ENCODE results near the gene ARHGAP32.

Gene ARHGAP32

DNA sequence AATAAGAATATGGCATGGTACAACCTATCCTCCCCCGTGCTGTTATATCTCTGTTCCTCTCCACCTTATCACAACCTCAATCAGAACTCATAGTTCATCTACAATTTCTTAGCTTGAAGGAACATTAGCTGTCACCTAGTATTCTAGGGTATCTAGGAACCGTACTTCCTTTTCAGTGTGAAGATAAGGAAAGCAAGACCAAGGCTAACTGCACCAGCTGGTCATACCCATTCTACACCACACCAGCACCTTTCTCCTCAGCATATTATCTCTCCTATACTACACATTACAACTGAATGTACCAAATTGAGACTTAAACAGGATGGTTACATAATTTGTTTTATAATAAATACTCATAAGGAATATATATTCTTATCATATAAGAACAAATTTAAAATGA is 73.1 kb downstream of the ARHGAP32 start:
- 90 to 97% methylated on average over 2 of the region's 2 CpGs for WGBS, 2 experiments
- no peaks in the 10 kb centered on the region for H3K4me1 ChIP-seq (ENCODE audit: control insufficient read depth, insufficient read depth, low read length)

DNA sequence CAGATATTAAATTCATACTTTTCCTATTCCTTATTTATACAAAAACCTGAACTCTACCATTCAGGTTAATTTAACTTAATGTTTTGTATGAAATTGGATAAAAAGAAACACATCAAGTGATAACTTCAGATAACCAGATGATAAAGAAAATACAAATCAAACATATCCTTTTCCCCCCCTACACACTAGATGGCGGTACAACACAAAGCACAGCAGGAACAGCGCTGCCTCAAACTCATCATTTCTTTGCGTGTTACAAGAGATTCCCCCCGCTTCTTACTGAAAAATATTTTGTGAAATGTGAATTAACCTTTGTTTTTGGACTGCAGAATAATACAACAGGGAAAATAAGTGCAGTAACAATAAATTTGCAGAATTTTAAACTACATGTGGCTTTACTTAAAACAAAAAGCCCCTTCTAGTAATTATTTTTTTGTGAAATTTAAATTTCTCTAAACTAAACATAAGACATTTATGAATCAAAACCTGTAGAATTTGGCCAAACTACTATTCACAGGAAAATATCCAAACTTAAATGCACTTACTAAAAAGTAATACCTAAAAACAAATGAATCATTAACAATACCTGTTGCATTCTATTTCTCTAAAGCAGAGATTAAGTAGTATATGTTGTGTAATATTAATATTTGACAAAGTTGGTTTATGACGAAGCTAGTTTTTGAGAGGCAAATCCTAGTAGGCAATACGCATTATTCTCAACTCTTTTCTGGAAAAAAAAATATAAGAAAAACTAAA is 74.4 kb downstream of the ARHGAP32 start:
- Histone ChIP-seq H3K27me3 (ENCODE audit: control insufficient read depth, insufficient read depth, low read length, poor library complexity, severe bottlenecking) (no peaks in the 10 kb centered on the region), H3K4me1 (ENCODE audit: control insufficient read depth, insufficient read depth, low read length) (no peaks in the 10 kb centered on the region), H3K9me3 (ENCODE audit: control insufficient read depth, low read length) (no peaks in the 10 kb centered on the region), H3K36me3 (ENCODE audit: control insufficient read depth, insufficient read depth, low read length) (no peaks in the 10 kb centered on the region), H3K27ac (ENCODE audit: insufficient read depth, low read depth, low read length, poor library complexity, severe bottlenecking) (no peak overlapping the region), H3K4me3 (ENCODE audit: insufficient read depth, low read depth, low read length) (no peak overlapping the region)
- 8 to 19% methylated on average over 2 to 4 of the region's 6 CpGs for WGBS, 2 experiments

More for the DNA sequence above, 73.1 kb downstream of the ARHGAP32 start:
- no peaks in the 10 kb centered on the region for H3K36me3 ChIP-seq (ENCODE audit: control insufficient read depth, insufficient read depth, low read length)
- H3K4me3 ChIP-seq (ENCODE audit: insufficient read depth, low read depth, low read length), result no peak overlapping the region
- H3K27me3 ChIP-seq (ENCODE audit: control insufficient read depth, insufficient read depth, low read length, poor library complexity, severe bottlenecking), result no peaks in the 10 kb centered on the region
- H3K27ac ChIP-seq (ENCODE audit: insufficient read depth, low read depth, low read length, poor library complexity, severe bottlenecking), result no peak overlapping the region
- no peaks in the 10 kb centered on the region for H3K9me3 ChIP-seq (ENCODE audit: control insufficient read depth, low read length)

DNA sequence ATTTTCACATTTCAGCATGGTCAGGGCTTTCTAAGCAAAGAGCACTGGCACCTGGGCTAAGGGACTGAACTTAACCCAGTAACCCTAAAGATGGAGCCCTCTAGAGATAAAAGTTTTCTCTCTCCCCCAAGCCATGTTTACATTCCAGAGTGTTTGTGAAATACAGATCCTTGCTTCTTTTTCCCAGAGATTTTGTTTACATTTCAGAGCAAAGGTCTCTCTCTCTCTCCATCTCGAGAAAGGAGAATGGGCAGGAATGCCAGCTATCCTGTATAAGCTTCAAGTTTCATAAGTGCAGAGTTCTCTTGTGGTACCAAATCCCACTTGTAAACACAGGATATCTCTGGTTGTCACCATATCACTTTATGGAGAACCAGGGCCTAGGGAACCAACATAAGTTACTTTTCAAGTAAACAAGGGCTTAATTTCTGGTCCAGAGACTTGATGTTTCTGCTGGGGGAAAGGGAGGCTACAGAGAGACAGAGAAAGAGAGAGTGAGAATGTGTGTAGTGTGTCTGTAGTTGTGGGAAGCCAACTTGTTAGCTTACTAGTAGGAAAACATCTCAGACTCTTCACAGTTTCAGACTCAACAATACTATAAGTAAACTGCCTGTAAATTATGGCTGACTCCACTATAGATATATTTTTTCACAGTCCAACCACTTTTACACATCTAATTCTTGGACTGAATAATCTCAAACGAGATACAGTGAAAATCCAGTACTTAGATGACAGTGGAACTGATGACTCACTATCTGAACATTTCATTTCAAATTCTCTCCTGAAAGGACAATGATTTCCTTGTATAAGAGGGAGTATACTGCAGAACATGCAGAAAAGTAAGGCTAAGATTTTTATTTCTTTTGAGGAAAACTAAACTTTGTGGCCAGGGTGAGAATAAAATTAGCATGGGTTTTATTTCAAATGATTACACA is 76.2 kb downstream of the ARHGAP32 start:
- H3K27me3 ChIP-seq (ENCODE audit: control insufficient read depth, insufficient read depth, low read length, poor library complexity, severe bottlenecking), result no peaks in the 10 kb centered on the region
- no peaks in the 10 kb centered on the region for H3K4me1 ChIP-seq (ENCODE audit: control insufficient read depth, insufficient read depth, low read length)
- no peaks in the 10 kb centered on the region for H3K36me3 ChIP-seq (ENCODE audit: control insufficient read depth, insufficient read depth, low read length)
- no peaks in the 10 kb centered on the region for H3K9me3 ChIP-seq (ENCODE audit: control insufficient read depth, low read length)
- WGBS, 2 experiments, result 82 to 93% methylated on average over 2 of the region's 2 CpGs
- no peak overlapping the region for H3K4me3 ChIP-seq (ENCODE audit: insufficient read depth, low read depth, low read length)
- H3K27ac ChIP-seq (ENCODE audit: insufficient read depth, low read depth, low read length, poor library complexity, severe bottlenecking), result no peak overlapping the region

GRCh38 chr11:129109701-129110100 is 82.4 kb downstream of the ARHGAP32 start:
- no peaks in the 10 kb centered on the region for H3K9me3 ChIP-seq (ENCODE audit: control insufficient read depth, low read length)
- no peaks in the 10 kb centered on the region for H3K4me1 ChIP-seq (ENCODE audit: control insufficient read depth, insufficient read depth, low read length)
- H3K36me3 ChIP-seq (ENCODE audit: control insufficient read depth, insufficient read depth, low read length), result no peaks in the 10 kb centered on the region
- no peaks in the 10 kb centered on the region for H3K27me3 ChIP-seq (ENCODE audit: control insufficient read depth, insufficient read depth, low read length, poor library complexity, severe bottlenecking)
- H3K4me3 ChIP-seq (ENCODE audit: insufficient read depth, low read depth, low read length), result no peak overlapping the region
- 100% methylated on average over 1 of the region's 1 CpG; no CpG with 5 or more reads in 1 of the 2 experiments for WGBS, 2 experiments
- H3K27ac ChIP-seq (ENCODE audit: insufficient read depth, low read depth, low read length, poor library complexity, severe bottlenecking), result no peak overlapping the region

GRCh38 chr11:129106788-129107187 is 85.3 kb downstream of the ARHGAP32 start:
- no peaks in the 10 kb centered on the region for H3K4me1 ChIP-seq (ENCODE audit: control insufficient read depth, insufficient read depth, low read length)
- no peak overlapping the region for H3K4me3 ChIP-seq (ENCODE audit: insufficient read depth, low read depth, low read length)
- no peaks in the 10 kb centered on the region for H3K9me3 ChIP-seq (ENCODE audit: control insufficient read depth, low read length)
- no peak overlapping the region for H3K27ac ChIP-seq (ENCODE audit: insufficient read depth, low read depth, low read length, poor library complexity, severe bottlenecking)
- no peaks in the 10 kb centered on the region for H3K27me3 ChIP-seq (ENCODE audit: control insufficient read depth, insufficient read depth, low read length, poor library complexity, severe bottlenecking)
- WGBS, 2 experiments, result 100% methylated on average over 1 of the region's 1 CpG; no CpG with 5 or more reads in 1 of the 2 experiments
- no peaks in the 10 kb centered on the region for H3K36me3 ChIP-seq (ENCODE audit: control insufficient read depth, insufficient read depth, low read length)

DNA sequence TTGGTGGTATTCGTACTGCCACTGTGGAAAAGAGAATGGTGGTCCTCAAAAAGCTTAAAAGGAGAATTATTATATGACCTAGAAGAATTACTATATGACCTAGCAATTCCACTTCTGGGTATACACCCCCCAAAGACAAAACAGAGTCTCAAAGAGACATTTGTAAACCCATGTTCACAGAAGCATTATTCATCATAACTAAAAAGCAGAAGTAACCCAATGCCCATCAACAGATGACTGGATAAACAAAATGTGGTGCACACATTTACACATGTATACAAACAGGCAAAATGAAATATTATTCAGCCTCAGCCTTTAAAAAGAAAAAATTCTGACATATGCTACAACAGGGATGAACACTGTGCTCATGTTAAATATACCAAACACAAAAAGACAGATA is 89.4 kb downstream of the ARHGAP32 start:
- WGBS, 2 experiments, result 92 to 100% methylated on average over 1 of the region's 1 CpG
- no peak overlapping the region for H3K4me3 ChIP-seq (ENCODE audit: insufficient read depth, low read depth, low read length)
- peaks cover under 1% of the 10 kb centered on the region for H3K9me3 ChIP-seq (ENCODE audit: control insufficient read depth, low read length)
- H3K4me1 ChIP-seq (ENCODE audit: control insufficient read depth, insufficient read depth, low read length), result no peaks in the 10 kb centered on the region
- H3K27ac ChIP-seq (ENCODE audit: insufficient read depth, low read depth, low read length, poor library complexity, severe bottlenecking), result no peak overlapping the region
- no peaks in the 10 kb centered on the region for H3K36me3 ChIP-seq (ENCODE audit: control insufficient read depth, insufficient read depth, low read length)
- no peaks in the 10 kb centered on the region for H3K27me3 ChIP-seq (ENCODE audit: control insufficient read depth, insufficient read depth, low read length, poor library complexity, severe bottlenecking)

DNA sequence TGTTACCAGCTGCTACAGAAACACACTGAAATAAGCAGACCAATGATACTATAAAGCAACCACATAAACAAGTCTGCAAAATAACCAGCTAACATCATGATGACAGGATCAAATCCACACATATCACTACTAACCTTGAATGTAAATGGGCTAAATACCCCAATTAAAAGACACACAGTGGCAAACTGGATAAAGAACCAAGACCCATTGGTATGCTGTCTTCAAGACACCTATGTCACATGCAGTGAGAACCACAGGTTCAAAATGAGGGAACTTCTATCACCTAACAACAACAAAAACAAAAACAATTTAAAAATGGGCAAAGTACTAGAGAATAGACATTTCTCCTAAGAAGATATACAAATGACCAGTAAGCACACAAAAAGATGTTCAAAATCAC is 89.9 kb downstream of the ARHGAP32 start:
- no peak overlapping the region for H3K4me3 ChIP-seq (ENCODE audit: insufficient read depth, low read depth, low read length)
- no peaks in the 10 kb centered on the region for H3K4me1 ChIP-seq (ENCODE audit: control insufficient read depth, insufficient read depth, low read length)
- no peaks in the 10 kb centered on the region for H3K36me3 ChIP-seq (ENCODE audit: control insufficient read depth, insufficient read depth, low read length)
- no peaks in the 10 kb centered on the region for H3K27me3 ChIP-seq (ENCODE audit: control insufficient read depth, insufficient read depth, low read length, poor library complexity, severe bottlenecking)
- no peak overlapping the region for H3K27ac ChIP-seq (ENCODE audit: insufficient read depth, low read depth, low read length, poor library complexity, severe bottlenecking)
- peaks cover 5% of the 10 kb centered on the region for H3K9me3 ChIP-seq (ENCODE audit: control insufficient read depth, low read length)

GRCh38 chr11:129093283-129093682 is 98.8 kb downstream of the ARHGAP32 start:
- no peak overlapping the region for H3K27ac ChIP-seq (ENCODE audit: insufficient read depth, low read depth, low read length, poor library complexity, severe bottlenecking)
- no peaks in the 10 kb centered on the region for H3K36me3 ChIP-seq (ENCODE audit: control insufficient read depth, insufficient read depth, low read length)
- H3K4me1 ChIP-seq (ENCODE audit: control insufficient read depth, insufficient read depth, low read length), result no peaks in the 10 kb centered on the region
- no peaks in the 10 kb centered on the region for H3K27me3 ChIP-seq (ENCODE audit: control insufficient read depth, insufficient read depth, low read length, poor library complexity, severe bottlenecking)
- no peak overlapping the region for H3K4me3 ChIP-seq (ENCODE audit: insufficient read depth, low read depth, low read length)
- H3K9me3 ChIP-seq (ENCODE audit: control insufficient read depth, low read length), result peaks cover 5% of the 10 kb centered on the region
- WGBS, 2 experiments, result 97 to 100% methylated on average over 2 of the region's 2 CpGs

- 100% methylated on average over 1 of the region's 1 CpG; no CpG with 5 or more reads in 1 of the 2 experiments for WGBS, 2 experiments
These were observed 102.1 kb downstream of the ARHGAP32 start for GRCh38 chr11:129090056-129090455.

DNA sequence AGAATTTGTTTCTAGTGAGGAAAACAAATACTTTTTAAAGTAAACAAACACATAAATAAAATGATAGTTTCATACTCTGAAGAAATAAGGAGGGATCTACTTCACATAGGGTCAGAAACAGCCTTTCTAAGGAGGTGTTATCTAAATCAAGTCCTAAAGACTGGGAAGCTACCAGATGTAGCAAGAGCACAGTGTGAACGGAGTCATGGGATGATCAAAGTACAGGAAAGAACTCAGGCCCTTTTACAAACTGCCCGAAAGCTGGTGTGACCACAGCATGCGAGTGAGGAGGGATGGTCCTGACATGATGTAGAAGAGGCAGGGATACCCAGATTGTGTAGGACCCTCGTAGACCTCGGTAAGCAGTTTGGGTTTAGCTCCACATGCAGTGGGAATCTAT is 102.8 kb downstream of the ARHGAP32 start:
- Histone ChIP-seq H3K4me1 (ENCODE audit: control insufficient read depth, insufficient read depth, low read length) (no peaks in the 10 kb centered on the region), H3K36me3 (ENCODE audit: control insufficient read depth, insufficient read depth, low read length) (no peaks in the 10 kb centered on the region)
- WGBS, 2 experiments, result 88 to 89% methylated on average over 5 of the region's 5 CpGs

More at GRCh38 chr11:129090056-129090455, 102.1 kb downstream of the ARHGAP32 start:
- H3K27me3 ChIP-seq (ENCODE audit: control insufficient read depth, insufficient read depth, low read length, poor library complexity, severe bottlenecking), result no peaks in the 10 kb centered on the region
- H3K4me1 ChIP-seq (ENCODE audit: control insufficient read depth, insufficient read depth, low read length), result no peaks in the 10 kb centered on the region
- H3K36me3 ChIP-seq (ENCODE audit: control insufficient read depth, insufficient read depth, low read length), result no peaks in the 10 kb centered on the region
- H3K27ac ChIP-seq (ENCODE audit: insufficient read depth, low read depth, low read length, poor library complexity, severe bottlenecking), result no peak overlapping the region
- no peaks in the 10 kb centered on the region for H3K9me3 ChIP-seq (ENCODE audit: control insufficient read depth, low read length)
- no peak overlapping the region for H3K4me3 ChIP-seq (ENCODE audit: insufficient read depth, low read depth, low read length)

More for the DNA sequence above, 102.8 kb downstream of the ARHGAP32 start:
- Histone ChIP-seq H3K4me3 (ENCODE audit: insufficient read depth, low read depth, low read length) (no peak overlapping the region), H3K27ac (ENCODE audit: insufficient read depth, low read depth, low read length, poor library complexity, severe bottlenecking) (no peak overlapping the region), H3K9me3 (ENCODE audit: control insufficient read depth, low read length) (no peaks in the 10 kb centered on the region), H3K27me3 (ENCODE audit: control insufficient read depth, insufficient read depth, low read length, poor library complexity, severe bottlenecking) (no peaks in the 10 kb centered on the region)

Measured in ectodermal cell (in vitro differentiated cells).